ENCODE data around the gene ZNF366. TPM values are rescaled to one million over a fixed set of nuclear protein-coding genes. Genes with fewer than 3 reads are reported as not detected.

The ZNF366 gene
- total RNA-seq, 1 donor from 2014 or later, result 3.2 TPM

DNA sequence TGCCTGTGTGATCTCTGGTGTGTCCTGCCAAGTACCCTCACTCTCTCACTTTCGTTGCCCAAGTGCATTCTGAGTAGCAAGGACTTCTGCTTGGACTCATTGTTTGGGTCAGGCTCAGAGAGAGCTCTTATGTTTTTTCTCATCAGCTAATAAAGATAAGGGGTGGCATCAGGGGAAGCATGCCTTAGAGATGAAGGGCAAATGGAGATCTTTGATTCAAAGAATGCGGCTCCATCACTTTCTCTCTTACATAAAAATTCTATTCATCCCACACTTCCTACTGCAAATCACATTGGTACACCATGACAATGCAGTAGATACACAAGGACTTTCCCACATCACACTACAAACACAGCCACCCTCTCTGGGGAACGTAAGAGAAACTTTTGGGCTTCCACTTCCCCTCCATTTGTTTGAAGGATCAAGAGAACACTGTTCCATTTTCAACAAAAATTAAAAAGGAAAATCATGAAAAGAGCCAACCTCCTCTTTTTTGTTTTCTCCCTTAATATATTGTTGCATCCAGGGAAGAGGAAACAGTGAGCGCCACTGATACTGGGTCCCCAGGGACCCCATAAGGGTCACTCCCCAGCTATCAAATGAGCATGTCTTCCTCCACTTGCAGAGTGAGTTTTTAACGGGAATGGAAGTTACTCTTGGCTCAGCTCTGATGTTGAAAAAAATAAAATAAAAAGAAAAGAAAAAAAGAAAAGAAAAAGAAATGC is 73.0 kb downstream of the ZNF366 start:
- peaks cover 44% of the 10 kb centered on the region for H3K4me1 ChIP-seq
- no peak for DNase-seq (ENCODE audit: extremely low spot score in 2 of 2)
- peak overlapping the region; percentile 57 for H3K27ac ChIP-seq
- no peak for TF ChIP-seq POLR2A (IDR thresholded peaks at IDR 0.05)
- H3K27me3 ChIP-seq, result no peaks in the 10 kb centered on the region
- intact Hi-C loops (cut with DNase I), result no loop called here
- H3K36me3 ChIP-seq, result no peaks in the 10 kb centered on the region
- H3K4me3 ChIP-seq, result no peak overlapping the region
- no peaks in the 10 kb centered on the region for H3K9me3 ChIP-seq

GRCh38 chr5:72433522-72433921 is 73.7 kb downstream of the ZNF366 start:
- TF ChIP-seq CTCF (IDR thresholded peaks at IDR 0.05) (no peak), POLR2AphosphoS5 (IDR thresholded peaks at IDR 0.05; ENCODE audit: insufficient read depth in 1 of 2, low read depth in 1 of 2) (peak; percentile 28 to 73)
- intact Hi-C loops (cut with DNase I), result no loop called here
- peaks cover 48% of the 10 kb centered on the region for H3K4me1 ChIP-seq
- H3K9me3 ChIP-seq, result no peaks in the 10 kb centered on the region
- no peak for DNase-seq (ENCODE audit: extremely low spot score in 2 of 2)
- no peak overlapping the region for H3K4me3 ChIP-seq
- no peaks in the 10 kb centered on the region for H3K27me3 ChIP-seq
- H3K36me3 ChIP-seq, result no peaks in the 10 kb centered on the region
- peak overlapping the region; percentile 57 for H3K27ac ChIP-seq

- no peaks in the 10 kb centered on the region for H3K36me3 ChIP-seq
- intact Hi-C loops (cut with DNase I), result no loop called here
- DNase-seq (ENCODE audit: extremely low spot score in 2 of 2), result no peak
- peaks cover 44% of the 10 kb centered on the region for H3K4me1 ChIP-seq
- TF ChIP-seq POLR2A (IDR thresholded peaks at IDR 0.05), result no peak
- peak in 1 of 2 donors; percentile 12 for TF ChIP-seq POLR2AphosphoS5 (IDR thresholded peaks at IDR 0.05; ENCODE audit: insufficient read depth in 1 of 2, low read depth in 1 of 2)
- H3K4me3 ChIP-seq, result no peak overlapping the region
- no peaks in the 10 kb centered on the region for H3K9me3 ChIP-seq
- H3K27me3 ChIP-seq, result no peaks in the 10 kb centered on the region
- H3K27ac ChIP-seq, result peak overlapping the region; percentile 57
These were observed 78.5 kb downstream of the ZNF366 start for GRCh38 chr5:72428669-72429068.

DNA sequence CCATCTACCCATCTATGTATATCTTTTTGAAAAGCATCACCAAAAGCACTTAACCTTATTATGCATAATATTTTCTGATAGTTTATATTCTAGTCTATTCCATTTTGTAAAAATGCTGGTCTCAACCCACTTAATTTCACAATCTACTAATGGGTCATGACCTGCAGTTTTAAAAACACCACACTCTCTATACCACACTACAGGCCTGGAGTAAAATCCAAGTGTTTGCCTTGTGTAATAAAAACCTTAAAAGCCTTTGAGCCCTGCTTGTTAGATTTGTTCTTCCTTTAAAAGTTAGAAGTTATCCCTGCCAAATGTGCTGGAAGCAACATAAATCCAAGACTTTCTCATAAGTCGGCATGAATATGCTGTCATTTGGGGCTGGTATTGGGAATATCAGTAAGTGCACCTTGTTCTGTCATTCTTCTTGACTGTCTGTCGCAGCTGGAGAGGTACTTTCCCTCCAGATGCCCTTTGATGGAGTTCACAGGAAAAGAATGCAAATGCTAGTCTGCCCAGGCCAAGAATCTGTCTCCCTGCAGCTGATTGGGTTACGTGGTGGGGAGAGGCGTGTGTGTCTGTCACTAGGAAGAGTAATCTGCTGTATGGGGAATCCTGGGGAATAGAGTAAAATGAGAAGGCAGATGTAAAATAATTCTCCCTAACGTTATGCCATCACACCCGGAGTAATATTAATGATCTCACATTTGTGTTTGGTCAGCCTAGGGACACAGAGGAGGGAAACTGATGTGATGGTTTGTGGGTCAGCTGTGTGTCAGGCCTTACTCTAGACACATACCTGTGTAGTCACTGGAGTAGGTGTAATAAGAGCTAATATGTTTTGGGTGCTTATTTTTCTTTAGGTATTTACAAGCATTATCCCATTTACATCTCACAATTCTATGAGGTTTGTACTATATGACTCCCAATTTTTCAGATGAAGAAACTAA is 79.4 kb downstream of the ZNF366 start:
- TF ChIP-seq POLR2AphosphoS5 (IDR thresholded peaks at IDR 0.05; ENCODE audit: insufficient read depth in 1 of 2, low read depth in 1 of 2), result no peak
- TF ChIP-seq CTCF (IDR thresholded peaks at IDR 0.05), result no peak
- TF ChIP-seq POLR2A (IDR thresholded peaks at IDR 0.05), result no peak
- Histone ChIP-seq H3K4me3 (no peak overlapping the region), H3K9me3 (no peaks in the 10 kb centered on the region), H3K27ac (peak overlapping the region; percentile 57), H3K27me3 (no peaks in the 10 kb centered on the region), H3K36me3 (no peaks in the 10 kb centered on the region), H3K4me1 (peaks cover 35% of the 10 kb centered on the region)
- intact Hi-C loops (cut with DNase I), result no loop called here
- no peak for DNase-seq (ENCODE audit: extremely low spot score in 2 of 2)

GRCh38 chr5:72427016-72427415 is 80.2 kb downstream of the ZNF366 start:
- no peaks in the 10 kb centered on the region for H3K9me3 ChIP-seq
- H3K36me3 ChIP-seq, result no peaks in the 10 kb centered on the region
- H3K4me3 ChIP-seq, result no peak overlapping the region
- no peak overlapping the region for H3K27ac ChIP-seq
- TF ChIP-seq POLR2AphosphoS5 (IDR thresholded peaks at IDR 0.05; ENCODE audit: insufficient read depth in 1 of 2, low read depth in 1 of 2), result no peak
- no peak for TF ChIP-seq CTCF (IDR thresholded peaks at IDR 0.05)
- DNase-seq (ENCODE audit: extremely low spot score in 2 of 2), result no peak
- H3K27me3 ChIP-seq, result no peaks in the 10 kb centered on the region
- H3K4me1 ChIP-seq, result peaks cover 29% of the 10 kb centered on the region
- intact Hi-C loops (cut with DNase I), result no loop called here

All from vagina (tissue), 2 donors.